Smooth muscle cell (in vitro differentiated cells): Measurements from ENCODE around the gene ESRRA. TPM values are rescaled to one million over a fixed set of nuclear protein-coding genes. Genes with fewer than 3 reads are reported as not detected.

ENCODE experiments used
- DNase-seq: peaks from one replicate; lab custom pipeline; 2025; ENCODE audit not compliant: unreplicated experiment; lab: John Stamatoyannopoulos, UW
- H2AFZ ChIP-seq: fragments of 200-600 bp; sonication (generic); 2 replicates; pipeline ENCODE4 v1.6.0; 2016; ENCODE audit warnings: antibody characterized with exemption, low read depth, mild to moderate bottlenecking
- H3F3A ChIP-seq: fragments of 200-600 bp; sonication (generic); 2 replicates; pipeline ENCODE4 v1.6.0; 2017; ENCODE audit warnings: antibody characterized with exemption, low read depth
- H3K27ac ChIP-seq: fragments of 200-600 bp; sonication (generic); 2 replicates; pipeline ENCODE4 v1.5.1; 2016; ENCODE audit warnings: low read depth, mild to moderate bottlenecking
- H3K27me3 ChIP-seq: fragments of 200-600 bp; sonication (generic); 2 replicates; pipeline ENCODE4 v1.6.1; 2016; ENCODE audit warnings: low read depth, mild to moderate bottlenecking
- H3K36me3 ChIP-seq: fragments of 200-600 bp; sonication (generic); 2 replicates; pipeline ENCODE4 v1.5.1; 2016; ENCODE audit warnings: low read depth
- H3K4me1 ChIP-seq: fragments of 200-600 bp; sonication (generic); 2 replicates; pipeline ENCODE4 v1.5.1; 2016; ENCODE audit warnings: low read depth
- H3K4me2 ChIP-seq: fragments of 200-600 bp; sonication (generic); 2 replicates; pipeline ENCODE4 v1.6.0; 2016; ENCODE audit warnings: mild to moderate bottlenecking
- H3K4me3 ChIP-seq: fragments of 200-600 bp; sonication (generic); 2 replicates; pipeline ENCODE4 v1.5.1; 2016; ENCODE audit warnings: mild to moderate bottlenecking
- H3K79me2 ChIP-seq: fragments of 200-600 bp; sonication (generic); 2 replicates; pipeline ENCODE4 v1.6.0; 2016; ENCODE audit warnings: low read depth, mild to moderate bottlenecking
- H3K9ac ChIP-seq: fragments of 200-600 bp; sonication (generic); 2 replicates; pipeline ENCODE4 v1.6.0; 2016; ENCODE audit warnings: low read depth
- H3K9me3 ChIP-seq: fragments of 200-600 bp; sonication (generic); replicated peaks from 2 replicates; pipeline ENCODE4 v1.5.1; 2016; ENCODE audit warnings: low read depth
- H4K20me1 ChIP-seq: fragments of 200-600 bp; sonication (generic); 2 replicates; pipeline ENCODE4 v1.6.0; 2016; ENCODE audit warnings: low read depth
- WGBS: methylation state at CpG from one replicate; pipeline ENCODE4 v1.1.7; 2016; ENCODE audit warnings: low lambda C conversion rate; 5-methylcytosine and 5-hydroxymethylcytosine counted together
- polyA plus RNA-seq: library from polyadenylated mRNA; unstranded; fragments of >200 nt; fragmentation: Nextera tagmentation; extraction: Ambion mirVana; gene quantifications from 2 replicates; pipeline ENCODE4 v1.2.1, GENCODE V29; 2016
- total RNA-seq: library from RNA; depleted of rRNA; stranded (reverse); fragments of >200 nt; gene quantifications from 2 replicates; pipeline ENCODE4 v1.2.3, GENCODE V29; 2014
- TF ChIP-seq, protein P1 (sequence below): fragments of 200-600 bp; sonication (generic); IDR thresholded peaks from 2 replicates; pipeline ENCODE4 v1.5.1; 2017; ENCODE audit warnings: borderline replicate concordance, mild to moderate bottlenecking, antibody characterized with exemption; ENCODE audit not compliant: insufficient read depth, poor library complexity, severe bottlenecking

Gene ESRRA
- total and polyA plus RNA-seq, 2 experiments from 2014 or later, result 8.0 to 16.7 TPM

DNA sequence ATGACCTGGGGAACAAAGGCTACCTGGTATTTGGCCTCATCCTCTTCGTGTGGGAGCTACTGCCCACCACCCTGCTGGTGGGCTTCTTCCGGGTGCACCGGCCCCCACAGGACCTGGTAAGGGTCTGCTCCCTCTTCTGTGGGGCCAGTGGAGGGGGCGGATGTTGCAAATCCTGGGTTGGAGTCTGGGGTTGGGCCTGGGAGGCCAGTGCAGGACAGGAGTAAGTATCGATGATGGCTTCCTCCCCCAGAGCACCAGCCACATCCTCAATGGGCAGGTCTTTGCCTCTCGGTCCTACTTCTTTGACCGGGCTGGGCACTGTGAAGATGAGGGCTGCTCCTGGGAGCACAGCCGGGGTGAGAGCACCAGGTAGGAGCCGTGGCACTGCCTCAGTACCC is 17.0 kb upstream of the ESRRA start:
- TF ChIP-seq, protein P1, sequence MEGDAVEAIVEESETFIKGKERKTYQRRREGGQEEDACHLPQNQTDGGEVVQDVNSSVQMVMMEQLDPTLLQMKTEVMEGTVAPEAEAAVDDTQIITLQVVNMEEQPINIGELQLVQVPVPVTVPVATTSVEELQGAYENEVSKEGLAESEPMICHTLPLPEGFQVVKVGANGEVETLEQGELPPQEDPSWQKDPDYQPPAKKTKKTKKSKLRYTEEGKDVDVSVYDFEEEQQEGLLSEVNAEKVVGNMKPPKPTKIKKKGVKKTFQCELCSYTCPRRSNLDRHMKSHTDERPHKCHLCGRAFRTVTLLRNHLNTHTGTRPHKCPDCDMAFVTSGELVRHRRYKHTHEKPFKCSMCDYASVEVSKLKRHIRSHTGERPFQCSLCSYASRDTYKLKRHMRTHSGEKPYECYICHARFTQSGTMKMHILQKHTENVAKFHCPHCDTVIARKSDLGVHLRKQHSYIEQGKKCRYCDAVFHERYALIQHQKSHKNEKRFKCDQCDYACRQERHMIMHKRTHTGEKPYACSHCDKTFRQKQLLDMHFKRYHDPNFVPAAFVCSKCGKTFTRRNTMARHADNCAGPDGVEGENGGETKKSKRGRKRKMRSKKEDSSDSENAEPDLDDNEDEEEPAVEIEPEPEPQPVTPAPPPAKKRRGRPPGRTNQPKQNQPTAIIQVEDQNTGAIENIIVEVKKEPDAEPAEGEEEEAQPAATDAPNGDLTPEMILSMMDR, result no peak
- 96% methylated on average over 9 of the region's 9 CpGs for WGBS
- H3K27ac ChIP-seq, result no peak overlapping the region
- H3K9ac ChIP-seq, result no peak overlapping the region
- no peaks in the 10 kb centered on the region for H3K36me3 ChIP-seq
- H3K79me2 ChIP-seq, result peaks cover 9% of the 10 kb centered on the region
- no peaks in the 10 kb centered on the region for H3K9me3 ChIP-seq
- H3K4me2 ChIP-seq, result no peak overlapping the region
- H4K20me1 ChIP-seq, result peaks cover 20% of the 10 kb centered on the region
- H3K27me3 ChIP-seq, result peaks cover 38% of the 10 kb centered on the region
- H3F3A ChIP-seq, result no peaks in the 10 kb centered on the region
- H2AFZ ChIP-seq, result no peak overlapping the region
- H3K4me1 ChIP-seq, result peaks cover 16% of the 10 kb centered on the region
- no peak for DNase-seq
- H3K4me3 ChIP-seq, result no peak overlapping the region

DNA sequence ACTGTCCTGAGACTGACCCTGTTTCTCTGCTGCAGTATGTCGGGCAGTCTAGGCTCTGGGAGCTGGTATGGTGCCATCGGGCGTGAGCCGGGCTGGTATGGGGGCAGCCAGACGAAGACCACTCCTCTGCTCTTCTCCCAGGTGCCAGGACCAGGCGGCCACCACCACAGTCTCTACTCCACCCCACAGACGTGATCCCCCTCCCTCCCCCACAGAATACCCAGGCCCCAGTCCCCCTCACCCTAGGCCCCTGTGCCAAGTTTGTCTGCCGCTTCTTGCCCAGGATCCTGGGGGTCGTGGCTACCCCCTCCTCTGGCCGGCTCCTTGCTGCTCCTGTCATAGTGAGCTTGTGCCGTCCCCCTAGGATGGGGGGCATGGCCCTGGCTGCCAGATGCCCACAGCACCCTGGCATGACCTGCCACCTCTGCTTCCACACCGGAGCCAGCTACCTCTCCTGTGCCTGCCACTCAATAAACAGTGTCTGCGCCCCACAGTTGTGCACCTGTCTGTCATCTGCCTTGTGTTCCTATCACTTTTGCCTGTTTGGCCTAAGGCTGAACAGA is 16.2 kb upstream of the ESRRA start:
- Histone ChIP-seq H2AFZ (no peak overlapping the region), H3K4me2 (no peak overlapping the region), H4K20me1 (peaks cover 20% of the 10 kb centered on the region), H3F3A (no peaks in the 10 kb centered on the region), H3K4me3 (no peak overlapping the region), H3K9me3 (no peaks in the 10 kb centered on the region), H3K79me2 (peaks cover 2% of the 10 kb centered on the region), H3K4me1 (peaks cover 9% of the 10 kb centered on the region), H3K9ac (no peak overlapping the region), H3K36me3 (no peaks in the 10 kb centered on the region), H3K27ac (no peak overlapping the region), H3K27me3 (peaks cover 46% of the 10 kb centered on the region)
- TF ChIP-seq, protein P1, result no peak
- no peak for DNase-seq
- 95% methylated on average over 10 of the region's 13 CpGs for WGBS

DNA sequence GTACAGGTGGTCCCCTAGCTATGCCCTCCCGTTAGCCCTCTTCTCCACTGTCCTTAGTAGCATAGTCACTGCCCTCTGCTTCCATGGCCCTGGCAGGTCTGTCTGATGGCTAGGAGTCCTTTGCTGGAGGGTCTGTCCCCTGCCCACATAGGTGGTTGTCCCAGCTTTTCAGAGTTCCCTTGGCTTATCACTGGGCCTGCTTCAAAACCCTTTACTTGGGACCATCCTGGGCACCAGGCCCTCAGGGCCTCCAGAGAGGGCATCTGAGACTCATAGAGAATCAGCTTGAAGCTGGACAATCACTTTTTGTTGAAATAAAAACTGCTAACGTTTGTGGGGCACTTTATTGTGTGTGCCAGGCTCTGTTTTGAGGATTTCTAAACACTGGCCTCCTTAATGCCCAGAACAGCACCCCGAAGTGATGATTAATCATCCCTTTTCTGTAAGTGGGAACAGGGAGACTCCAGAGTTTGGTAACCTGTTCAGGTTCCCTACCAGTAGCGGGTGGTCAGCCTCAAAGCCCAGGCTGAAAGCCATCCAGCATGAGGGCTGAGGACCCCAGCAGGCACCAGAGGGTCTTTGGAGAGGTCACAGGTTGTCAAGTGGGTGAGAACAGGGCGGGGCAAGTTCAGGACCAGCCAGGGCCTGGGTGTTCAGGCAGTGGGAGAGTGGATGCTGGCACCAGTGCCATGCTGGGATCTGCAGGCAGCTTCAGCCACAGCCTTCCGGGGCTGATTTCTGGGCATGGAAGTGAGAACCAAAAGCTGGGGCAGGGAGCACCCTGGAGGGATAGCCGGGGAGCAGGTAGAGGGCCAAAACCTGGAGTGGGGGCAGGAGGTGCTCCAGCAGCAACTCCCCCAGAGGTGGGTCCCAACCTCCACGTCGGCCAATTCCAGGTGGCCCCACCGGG is 14.7 kb upstream of the ESRRA start:
- no peaks in the 10 kb centered on the region for H3K79me2 ChIP-seq
- H3K9ac ChIP-seq, result no peak overlapping the region
- no peaks in the 10 kb centered on the region for H3K9me3 ChIP-seq
- no peak overlapping the region for H3K27ac ChIP-seq
- peaks cover 9% of the 10 kb centered on the region for H3K4me1 ChIP-seq
- DNase-seq, result no peak
- peaks cover 59% of the 10 kb centered on the region for H3K27me3 ChIP-seq
- no peak overlapping the region for H3K4me3 ChIP-seq
- TF ChIP-seq, protein P1, result no peak
- WGBS, result 57% methylated on average over 10 of the region's 10 CpGs
- no peak overlapping the region for H3K4me2 ChIP-seq
- H4K20me1 ChIP-seq, result peaks cover 20% of the 10 kb centered on the region
- H3F3A ChIP-seq, result no peaks in the 10 kb centered on the region
- no peak overlapping the region for H2AFZ ChIP-seq
- no peaks in the 10 kb centered on the region for H3K36me3 ChIP-seq
